Smooth muscle cell of bladder (primary cell): ENCODE data around the gene MYL11. TPM values are rescaled to one million over a fixed set of nuclear protein-coding genes. Genes with fewer than 3 reads are reported as not detected.

Source experiments
- total RNA-seq: library from RNA; depleted of rRNA; stranded (reverse); fragments of >200 nt; gene quantifications from 2 replicates; pipeline ENCODE4 v1.2.3, GENCODE V29; 2014

MYL11 gene
- not detected in 2 replicates for total RNA-seq

GRCh38 chr16:30374538-30374937 lies at the start of gene MYL11:
TSS of gene MYL11 (plus strand) at chr16:30374802. CDS start at chr16:30374858, 56 bp downstream.

GRCh38 chr16:30355144-30355953 lies 19.3 kb upstream of the MYL11 start, which contains the start of gene CD2BP2:
TSS of gene CD2BP2 (minus strand) at chr16:30355308. CDS start at chr16:30354681, 627 bp downstream.

GRCh38 chr16:30370456-30371247 lies 4.0 kb upstream of the MYL11 start, which contains the start of gene TBC1D10B:
TSS of gene TBC1D10B (minus strand) at chr16:30370494. CDS start at chr16:30370183, 311 bp downstream.

GRCh38 chr16:30382111-30382881 lies 7.7 kb downstream of the MYL11 start, which contains the start of gene SEPTIN1:
TSS of gene SEPTIN1 (minus strand) at chr16:30382561. CDS start at chr16:30382542, 19 bp downstream.

GRCh38 chr16:30395155-30395991 lies 20.8 kb downstream of the MYL11 start, which contains the start of gene ZNF48:
TSS of gene ZNF48 (plus strand) at chr16:30395420. CDS start at chr16:30395795, 375 bp downstream.

GRCh38 chr16:30407102-30407803 lies 32.7 kb downstream of the MYL11 start, which contains the start of gene ZNF771:
TSS of gene ZNF771 (plus strand) at chr16:30407606. CDS start at chr16:30408054, 448 bp downstream.

Other genes starting within 250 kb of the MYL11 start
- gene CORO1A, start 191.2 kb upstream of the MYL11 start, total RNA-seq = 0.46 and 0.71 TPM in 2 replicates
- 20.8 and 31.1 TPM in 2 replicates for gene BOLA2B, start 181.1 kb upstream of the MYL11 start, total RNA-seq
- gene SLX1A, start 180.9 kb upstream of the MYL11 start, total RNA-seq = 20.9 and 21.2 TPM in 2 replicates
- 2.4 and 3.4 TPM in 2 replicates for gene SULT1A3, start 175.5 kb upstream of the MYL11 start, total RNA-seq
- 0.43 and 1.8 TPM in 2 replicates for gene NPIPB13, start 126.3 kb upstream of the MYL11 start, total RNA-seq
- 33.8 and 39.1 TPM in 2 replicates for gene CD2BP2, start 19.5 kb upstream of the MYL11 start, total RNA-seq
- gene TBC1D10B, start 4.3 kb upstream of the MYL11 start, total RNA-seq = 17.1 and 19.9 TPM in 2 replicates
- gene SEPTIN1, start 7.8 kb downstream of the MYL11 start, total RNA-seq = not detected in 2 replicates
- 4.6 and 5.5 TPM in 2 replicates for gene ZNF48, start 20.6 kb downstream of the MYL11 start, total RNA-seq
- gene ZNF771, start 32.8 kb downstream of the MYL11 start, total RNA-seq = 9.8 and 10.5 TPM in 2 replicates
- 5.5 and 6.9 TPM in 2 replicates for gene DCTPP1, start 55.2 kb downstream of the MYL11 start, total RNA-seq
- 11.1 and 13.7 TPM in 2 replicates for gene SEPHS2, start 71.1 kb downstream of the MYL11 start, total RNA-seq
- gene ITGAL, start 97.9 kb downstream of the MYL11 start, total RNA-seq = not detected in 2 replicates
- gene ZNF768, start 151.8 kb downstream of the MYL11 start, total RNA-seq = 9.5 and 12.8 TPM in 2 replicates
- 6.7 and 8.4 TPM in 2 replicates for gene ZNF747, start 160.1 kb downstream of the MYL11 start, total RNA-seq
- 2.1 and 2.8 TPM in 2 replicates for gene ZNF764, start 183.6 kb downstream of the MYL11 start, total RNA-seq
- 12.1 and 12.9 TPM in 2 replicates for gene ZNF688, start 196.9 kb downstream of the MYL11 start, total RNA-seq
- 7.9 and 8.4 TPM in 2 replicates for gene ZNF785, start 210.9 kb downstream of the MYL11 start, total RNA-seq
- 3.8 and 4.4 TPM in 2 replicates for gene ZNF689, start 235.6 kb downstream of the MYL11 start, total RNA-seq